GM10266 (cell line): ENCODE results near the gene FRMD4A.

Source experiments
- DNase-seq: peaks from one replicate; pipeline ENCODE4 v3.0.0; 2012; ENCODE audit errors: extremely low spot score
- CTCF ChIP-seq: IDR thresholded peaks from 2 replicates; pipeline ENCODE4 v1.5.1; 2012; ENCODE audit warnings: mild to moderate bottlenecking, low read depth; ENCODE audit not compliant: control insufficient read depth, insufficient read depth; ENCODE audit errors: missing control alignments

The FRMD4A gene

GRCh38 chr10:14020037-14020664 is 310.6 kb downstream of the FRMD4A start:
- DNase-seq = no peak
- TF ChIP-seq CTCF = no peak

GRCh38 chr10:14017467-14017866 is 313.3 kb downstream of the FRMD4A start:
- TF ChIP-seq CTCF = no peak
- DNase-seq = no peak

- DNase-seq = no peak
- no peak for TF ChIP-seq CTCF
Observed at GRCh38 chr10:14016931-14017333, 313.8 kb downstream of the FRMD4A start.

GRCh38 chr10:14016011-14016536 is 314.6 kb downstream of the FRMD4A start:
- DNase-seq = no peak
- no peak for TF ChIP-seq CTCF

GRCh38 chr10:14014423-14014822 is 316.3 kb downstream of the FRMD4A start:
- no peak for DNase-seq
- no peak for TF ChIP-seq CTCF

GRCh38 chr10:14010769-14011574 is 319.8 kb downstream of the FRMD4A start:
- no peak for DNase-seq
- no peak for TF ChIP-seq CTCF

- DNase-seq = no peak
- no peak for TF ChIP-seq CTCF
Observed at GRCh38 chr10:14010101-14010558, 320.6 kb downstream of the FRMD4A start.
